Measurements from ENCODE around the gene TEAD1.

GRCh38 chr11:12698048-12698447 is 23.8 kb downstream of the TEAD1 start:
- no peak for TF ChIP-seq POLR2AphosphoS5 (IDR thresholded peaks at IDR 0.05)
- TF ChIP-seq POLR2A (IDR thresholded peaks at IDR 0.05): no peak

All from gastroesophageal sphincter (tissue), 2 donors.